GM12892 (cell line): ENCODE measurements around the gene ATP1B3.

ENCODE experiments used
- POLR2A ChIP-seq: IDR thresholded peaks from 2 replicates; pipeline ENCODE4 v1.6.1; 2011; ENCODE audit warnings: low read depth, low read length, control low read depth
- POLR2AphosphoS5 ChIP-seq: IDR thresholded peaks from 2 replicates; pipeline ENCODE4 v1.6.1; 2011; ENCODE audit warnings: low read depth, low read length, control low read depth

DNA sequence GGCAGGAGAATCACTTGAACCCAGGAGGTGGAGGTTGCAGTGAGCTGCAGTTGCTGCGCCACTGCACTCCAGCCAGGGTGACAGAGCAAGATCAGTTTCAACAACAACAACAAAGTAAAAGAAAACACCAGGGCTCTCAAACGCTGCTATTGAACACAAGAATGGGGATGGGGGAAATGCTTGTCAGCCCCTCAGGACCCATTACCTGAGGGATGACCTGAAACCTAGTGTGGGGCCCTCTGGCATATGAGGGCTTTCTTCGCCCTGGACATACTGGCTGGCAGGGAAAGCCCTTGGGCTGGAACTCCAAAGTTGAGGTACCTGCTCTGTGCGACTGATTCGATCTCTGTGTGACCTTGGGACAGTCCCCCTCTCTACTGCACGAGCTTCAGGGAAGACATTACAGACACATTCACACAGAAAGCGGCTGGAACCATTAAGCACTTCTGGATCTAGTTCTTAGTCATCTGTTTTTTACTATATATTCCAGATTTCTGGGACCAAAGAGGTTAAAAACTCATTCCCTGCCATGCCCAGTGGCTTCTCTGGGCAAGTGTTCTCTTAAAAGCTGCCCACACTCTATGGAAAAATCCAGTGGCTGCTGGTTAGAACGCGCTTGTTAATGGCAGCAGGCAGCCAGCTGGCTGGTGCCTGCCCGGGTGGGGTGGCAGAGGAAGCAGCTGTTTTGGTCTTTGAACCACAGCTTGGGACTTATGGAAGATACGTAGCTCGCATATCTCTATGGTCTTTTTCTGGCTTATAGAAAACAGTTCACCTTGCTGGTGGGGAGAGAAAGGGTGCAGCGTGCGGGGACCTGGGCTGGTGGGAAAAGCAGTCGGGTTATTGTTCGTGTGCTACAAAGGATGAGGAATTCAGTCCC is 57.2 kb downstream of the ATP1B3 start:
- TF ChIP-seq POLR2A (no peak), POLR2AphosphoS5 (no peak)
